Amniotic epithelial cell (primary cell): ENCODE results near the gene TCEA2.
"Not testable (repeated sequence)": the region's sequence is repeated elsewhere in the genome, so short reads cannot be mapped to it uniquely, and the experiment has no call there.

ENCODE experiments used
- DNase-seq: peaks from one replicate; pipeline ENCODE4 v3.0.0-alpha.2; 2010; ENCODE audit warnings: low read depth

The TCEA2 gene

DNA sequence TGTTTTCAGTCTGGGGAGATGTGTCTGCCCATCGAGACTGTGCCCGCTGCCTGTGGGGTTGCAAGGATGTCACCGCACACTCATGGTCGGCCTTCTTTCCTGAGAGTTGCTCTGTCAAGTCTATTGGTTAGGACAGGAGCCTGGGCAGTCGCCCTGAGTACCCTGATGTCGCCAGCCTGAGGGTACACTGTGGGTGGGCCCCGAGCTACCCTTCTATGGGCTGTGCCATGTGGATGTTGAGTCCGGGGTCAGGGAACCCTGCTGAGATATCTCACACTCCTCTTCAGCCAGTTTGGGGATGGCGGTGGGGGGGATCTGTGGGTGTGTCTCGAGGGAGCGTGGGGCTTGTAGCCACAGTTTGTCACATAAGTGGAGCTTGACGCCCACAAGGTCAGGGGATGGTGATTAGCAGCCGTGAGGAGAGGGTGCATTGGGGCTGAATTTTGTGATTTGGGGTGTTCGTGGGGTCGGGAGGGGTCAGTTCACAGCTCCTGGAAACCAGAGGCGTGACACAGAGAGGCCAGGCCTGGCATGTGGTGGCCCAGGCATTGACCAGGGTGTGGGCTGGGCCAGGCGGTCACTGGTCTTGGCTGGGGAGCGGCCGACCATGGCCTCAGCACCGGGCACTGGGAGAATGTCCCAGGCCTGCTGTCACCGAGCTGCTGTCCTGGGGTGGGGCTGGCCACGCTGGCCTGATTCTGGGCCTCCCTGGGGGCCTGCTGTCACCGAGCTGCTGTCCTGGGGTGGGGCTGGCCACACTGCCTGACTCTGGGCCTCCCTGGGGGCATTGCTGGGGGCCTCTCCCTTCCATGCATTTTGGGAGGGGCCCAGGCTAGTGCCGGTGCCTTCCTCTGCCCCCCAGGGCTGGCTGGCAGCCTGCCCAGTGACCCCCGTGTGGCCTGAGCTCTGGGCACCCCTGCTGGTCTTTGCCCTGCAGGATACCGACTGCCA is 46.0 kb downstream of the TCEA2 start:
- no peak for DNase-seq

DNA sequence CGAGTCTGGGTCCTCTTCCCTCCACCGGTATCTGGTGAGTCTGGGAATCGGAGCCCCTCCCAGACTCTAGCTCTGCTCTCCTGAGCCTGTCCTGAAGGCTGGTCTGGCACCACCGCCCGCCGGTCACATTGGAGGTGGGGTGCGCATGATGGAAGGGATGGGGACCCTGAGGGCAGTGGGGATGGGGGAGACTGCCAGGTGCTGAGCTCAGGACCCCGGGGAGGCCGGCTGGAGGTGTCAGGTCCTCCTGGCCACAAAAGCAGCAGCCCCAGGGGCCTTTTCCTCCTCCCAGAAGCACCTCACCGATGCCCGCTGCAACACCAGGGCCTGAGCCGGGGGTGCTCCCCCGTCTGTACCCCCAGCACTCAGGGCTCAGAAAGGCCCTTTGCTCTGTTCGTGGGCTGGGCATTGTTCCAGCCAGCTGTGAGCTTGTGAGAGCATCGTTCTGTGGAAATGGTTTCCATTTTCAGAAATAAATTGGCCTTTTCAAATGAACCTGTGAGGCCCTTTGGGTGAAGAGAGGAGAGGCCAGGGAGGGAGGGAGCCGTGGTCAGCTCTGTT is 46.9 kb downstream of the TCEA2 start:
- no peak for DNase-seq

DNA sequence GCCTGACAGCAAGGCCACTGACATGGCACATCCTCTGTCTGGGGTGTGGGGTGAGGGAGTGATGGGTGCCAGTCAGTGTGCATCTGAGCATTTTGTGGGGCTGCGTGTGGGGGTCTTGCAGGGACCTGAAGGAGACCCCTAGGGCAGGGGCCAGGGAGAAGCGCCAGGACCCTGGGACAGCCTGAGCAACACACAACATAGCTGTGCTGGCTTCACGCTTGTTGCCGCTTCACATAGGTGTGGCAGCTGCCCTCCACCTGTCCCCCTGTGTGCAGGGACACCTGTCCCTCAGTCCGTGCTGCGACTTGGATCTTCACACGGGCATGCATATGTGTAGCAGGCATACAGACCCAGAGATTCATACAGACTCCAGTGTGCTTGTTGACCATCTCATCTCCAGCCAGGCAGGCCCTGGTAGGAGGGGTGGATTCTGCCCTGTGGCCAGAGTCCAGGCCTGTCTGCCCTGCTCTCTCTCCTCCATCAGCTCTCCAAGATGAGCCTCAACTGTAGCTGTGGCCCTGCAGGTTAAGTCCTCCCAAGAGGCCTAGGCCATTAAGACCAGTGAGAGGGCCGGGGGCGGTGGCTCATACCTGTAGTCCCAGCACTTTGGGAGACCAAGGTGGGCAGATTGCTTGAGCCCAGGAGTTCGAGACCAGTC is 47.5 kb downstream of the TCEA2 start:
- no peak for DNase-seq

DNA sequence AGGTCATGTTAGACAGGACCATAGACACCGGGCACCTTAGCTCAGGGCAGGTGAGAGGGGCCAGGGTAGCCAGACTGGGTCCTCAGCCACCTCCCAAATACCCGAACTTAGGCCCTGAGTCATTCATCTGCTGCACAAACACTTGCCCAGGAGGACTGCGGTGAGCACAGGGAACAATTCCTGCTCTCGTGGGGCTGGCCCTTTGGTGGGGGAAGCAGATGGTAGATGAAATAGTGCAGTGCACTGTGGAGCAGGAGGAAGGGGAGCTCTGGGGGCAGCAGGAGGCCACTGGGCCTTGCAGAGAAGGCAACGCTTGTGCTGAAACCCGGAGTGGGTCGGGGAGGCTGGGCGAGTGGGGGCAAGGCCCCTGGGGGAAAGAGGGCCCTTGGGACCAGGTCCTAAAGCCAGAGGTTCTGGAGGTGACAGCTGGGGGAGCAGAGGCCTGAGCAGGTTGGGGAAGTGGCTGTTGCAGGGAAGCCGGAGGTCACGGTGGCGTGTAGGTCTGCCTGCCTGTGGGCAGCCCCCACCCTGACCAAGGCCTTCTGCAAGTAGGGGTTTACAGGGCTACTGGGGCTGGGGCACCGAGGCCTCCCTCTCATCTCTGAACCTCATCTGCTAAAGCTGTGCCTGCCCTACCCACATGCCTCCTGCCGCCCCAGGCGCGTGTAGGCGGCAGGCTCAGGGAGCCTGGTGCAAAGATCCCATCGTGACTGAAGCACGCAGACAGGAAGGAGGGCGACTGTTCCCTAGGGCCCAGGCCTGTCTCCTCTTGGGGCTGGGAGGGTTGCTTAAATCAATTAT is 49.0 kb downstream of the TCEA2 start:
- DNase-seq = no peak

DNA sequence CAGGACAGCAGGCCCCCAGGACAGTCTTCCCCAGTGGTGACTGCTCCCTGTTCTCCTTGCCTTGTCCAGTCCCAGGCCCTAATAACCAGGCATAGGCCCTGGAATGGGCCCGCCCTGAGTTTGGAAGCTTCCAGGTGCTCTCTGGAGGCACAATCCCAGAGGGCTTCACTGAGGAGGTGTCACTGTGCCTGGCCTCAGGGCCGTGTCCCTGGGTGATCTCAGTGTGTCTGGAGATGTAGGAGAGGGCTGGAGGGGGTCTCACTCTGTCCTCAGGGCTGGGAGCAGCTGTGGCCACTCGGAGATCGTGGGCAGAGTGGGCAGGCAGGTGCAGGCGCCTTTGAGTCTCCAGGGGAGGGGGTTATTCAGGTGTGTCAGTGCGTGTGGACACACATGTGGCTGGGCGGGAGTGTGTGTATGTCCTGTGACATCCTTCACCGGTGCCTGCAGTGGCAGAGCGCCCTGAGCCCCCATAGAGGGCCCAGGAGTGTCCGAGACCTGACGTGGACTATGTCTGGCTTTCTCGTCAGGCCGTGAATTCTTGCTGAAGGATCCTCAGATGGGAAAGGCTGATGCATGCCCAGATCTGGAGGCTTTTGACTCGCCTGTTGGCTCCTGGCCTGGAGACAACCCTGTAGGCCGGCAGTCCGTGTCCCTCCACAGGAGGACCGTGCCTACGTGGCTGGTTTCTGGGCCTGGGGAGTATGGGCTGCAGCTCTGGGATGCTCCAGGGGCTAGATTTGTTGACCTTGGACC is 49.9 kb downstream of the TCEA2 start:
- no peak for DNase-seq

DNA sequence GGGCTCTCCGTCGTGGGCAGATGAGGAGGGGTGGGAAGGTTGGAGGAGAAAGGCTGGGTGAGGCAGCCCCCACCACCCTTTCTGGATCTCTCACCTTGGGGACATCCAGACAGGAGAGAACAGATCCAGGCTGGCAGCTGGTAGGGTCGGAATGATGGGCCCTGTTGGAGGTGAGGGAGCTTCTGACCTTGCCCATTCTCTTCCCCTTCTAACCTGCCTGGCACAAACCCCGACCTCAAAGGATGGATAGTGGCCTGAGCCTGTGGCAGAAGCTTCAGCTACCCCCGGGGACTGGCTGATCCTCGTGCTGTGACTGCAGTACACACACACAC is 50.4 kb downstream of the TCEA2 start:
- DNase-seq = no peak

DNA sequence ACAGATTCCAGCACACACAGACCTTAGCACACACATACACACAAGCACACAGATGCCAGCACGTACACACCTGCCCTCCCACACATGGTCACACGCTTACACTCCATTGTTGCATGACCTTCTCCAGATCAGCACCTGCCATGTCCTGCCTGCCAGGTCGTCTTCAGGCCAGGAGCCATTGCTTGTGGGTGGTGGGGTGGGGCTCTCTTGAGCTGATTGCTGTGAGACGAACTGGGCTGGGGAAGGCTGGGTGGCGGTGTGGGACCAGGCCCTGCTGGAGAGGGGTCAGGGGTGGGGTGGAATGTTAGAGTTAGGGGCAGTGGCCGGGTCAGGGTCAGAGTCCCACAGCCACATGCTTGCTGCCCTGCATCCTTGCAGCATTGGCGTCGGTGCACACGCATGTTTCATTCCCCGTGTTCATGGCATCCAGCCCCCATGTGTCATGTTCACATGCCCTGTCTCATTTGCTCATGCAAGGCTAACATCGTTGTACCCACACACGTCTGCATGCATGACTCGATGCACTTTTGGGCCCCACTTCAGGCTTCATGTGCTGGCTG is 50.9 kb downstream of the TCEA2 start:
- no peak for DNase-seq

DNA sequence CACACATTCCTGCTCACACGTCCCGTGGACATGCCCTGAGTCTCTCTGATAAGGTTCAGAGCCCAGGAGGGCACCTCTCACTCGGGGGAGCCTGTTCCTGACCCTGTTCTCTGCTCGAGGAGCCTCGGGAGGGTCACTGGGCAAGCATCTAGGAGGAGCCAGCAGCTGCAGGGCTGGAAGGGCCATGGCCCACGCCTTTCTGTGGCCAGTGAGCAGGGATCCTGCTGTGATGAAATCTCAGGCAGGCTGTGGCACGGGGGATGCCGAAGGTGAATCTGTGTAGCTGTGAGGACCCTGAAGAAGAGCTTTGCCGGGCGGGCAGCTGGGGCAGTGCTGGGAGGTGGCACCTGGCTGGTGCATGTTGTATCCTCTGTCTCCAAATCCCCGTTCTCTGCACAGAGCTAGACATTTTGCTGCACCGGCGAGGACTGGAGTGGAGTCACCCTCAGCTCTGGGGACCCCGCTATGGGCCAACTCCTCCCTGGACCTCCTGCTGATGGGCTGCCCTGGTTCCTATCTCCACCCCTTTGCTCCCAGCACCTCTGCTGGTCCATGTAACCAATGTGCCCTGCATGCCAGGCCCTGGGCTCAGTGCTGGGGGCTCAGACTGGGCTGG is 51.5 kb downstream of the TCEA2 start:
- DNase-seq = no peak

DNA sequence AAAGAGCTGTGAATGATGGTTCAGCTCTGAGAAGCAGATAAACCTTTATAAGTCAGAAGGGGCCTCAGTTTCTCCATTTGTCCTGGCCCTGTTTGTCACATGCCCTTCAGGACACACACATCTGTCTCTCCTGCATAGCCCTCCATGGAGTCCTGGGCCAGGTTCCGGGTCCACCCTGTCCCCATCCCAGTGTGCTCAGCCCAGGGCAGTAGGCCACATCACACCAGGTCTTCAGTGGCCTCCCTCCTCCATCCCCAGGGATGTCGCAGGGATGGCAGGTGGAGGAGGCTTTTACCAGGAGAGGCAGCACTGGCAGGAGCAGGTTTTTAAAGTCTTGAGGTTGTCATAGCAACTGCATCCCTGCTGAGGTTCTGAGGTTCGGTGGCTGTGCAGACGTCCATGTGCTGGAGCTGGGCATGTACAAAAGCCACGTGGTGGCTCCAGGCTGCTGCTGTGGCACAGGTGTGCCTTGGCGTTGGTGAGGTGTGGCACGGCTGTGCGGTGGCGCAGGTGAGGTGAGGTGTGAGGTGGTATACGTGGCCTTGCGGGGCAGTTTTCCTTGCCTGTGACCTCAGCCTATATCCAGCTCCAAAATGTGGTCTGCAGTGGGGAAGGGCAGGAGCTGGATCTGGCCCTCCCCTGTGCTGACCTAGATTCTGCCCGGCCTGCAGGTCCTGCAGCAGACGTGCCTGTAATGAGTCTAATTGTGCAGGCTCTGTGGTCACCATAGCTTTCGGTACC is 52.3 kb downstream of the TCEA2 start:
- no peak for DNase-seq

DNA sequence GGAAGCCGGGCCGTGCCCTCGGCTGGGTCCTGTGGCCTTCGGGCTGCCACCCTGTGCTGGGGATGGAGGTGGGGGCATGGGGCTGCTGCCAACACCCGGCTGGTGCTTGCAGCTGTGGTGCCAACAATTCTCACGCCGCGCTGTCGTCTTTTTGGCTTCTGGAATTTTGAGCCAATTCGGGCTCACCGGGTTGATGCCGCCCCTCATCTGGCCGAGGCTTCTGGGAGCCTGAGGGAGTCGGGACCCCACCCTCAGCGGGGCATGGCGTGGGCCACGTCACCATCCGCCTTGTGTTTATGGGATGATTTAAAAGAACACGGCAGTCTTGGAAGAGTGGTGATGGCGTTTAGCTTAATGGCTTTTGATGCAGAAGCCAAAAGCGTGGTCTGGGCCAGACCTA is 53.0 kb downstream of the TCEA2 start:
- no peak for DNase-seq

DNA sequence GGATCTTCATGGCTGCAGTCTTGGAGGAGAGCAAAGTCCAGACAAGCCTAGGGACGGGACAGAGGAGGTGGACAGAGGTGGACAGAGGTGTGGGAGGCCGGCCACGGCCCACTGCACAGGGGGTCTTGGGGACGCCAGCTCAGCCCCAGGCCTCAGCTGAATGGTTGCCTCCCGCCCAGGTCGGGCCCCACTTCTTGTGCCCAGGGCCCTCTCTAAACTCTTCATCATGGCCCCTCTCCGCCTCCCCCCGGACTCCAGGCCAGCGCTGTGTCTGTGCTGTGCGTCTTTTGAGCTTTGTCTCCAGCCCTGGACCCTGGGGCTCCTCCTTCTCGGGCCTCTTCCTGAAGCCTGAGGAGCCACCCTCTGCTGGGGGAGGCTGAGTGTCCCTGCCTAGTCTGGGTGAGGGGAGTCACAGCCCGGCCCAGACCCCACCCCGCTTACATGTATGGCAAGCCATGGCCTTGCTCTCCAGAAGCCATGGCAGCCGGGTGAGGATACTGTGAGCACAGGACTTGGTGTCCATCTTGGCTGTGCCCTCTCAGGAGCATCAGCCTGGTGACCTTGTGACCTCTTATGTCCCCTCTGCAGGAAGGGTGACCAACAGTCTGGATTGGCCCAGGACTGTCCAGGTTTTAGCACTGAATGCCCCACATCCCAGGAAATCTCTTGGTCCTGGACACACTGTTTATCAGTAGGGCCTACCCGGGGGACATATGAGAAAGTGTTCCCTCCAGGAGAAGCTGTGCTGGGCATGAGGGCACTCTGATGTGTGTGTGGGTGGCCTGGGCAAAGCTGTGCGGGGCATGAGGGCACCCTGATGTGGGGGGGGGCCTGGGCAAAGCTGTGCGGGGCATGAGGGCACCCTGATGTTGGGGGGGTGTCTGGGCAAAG is 53.8 kb downstream of the TCEA2 start:
- no peak for DNase-seq

DNA sequence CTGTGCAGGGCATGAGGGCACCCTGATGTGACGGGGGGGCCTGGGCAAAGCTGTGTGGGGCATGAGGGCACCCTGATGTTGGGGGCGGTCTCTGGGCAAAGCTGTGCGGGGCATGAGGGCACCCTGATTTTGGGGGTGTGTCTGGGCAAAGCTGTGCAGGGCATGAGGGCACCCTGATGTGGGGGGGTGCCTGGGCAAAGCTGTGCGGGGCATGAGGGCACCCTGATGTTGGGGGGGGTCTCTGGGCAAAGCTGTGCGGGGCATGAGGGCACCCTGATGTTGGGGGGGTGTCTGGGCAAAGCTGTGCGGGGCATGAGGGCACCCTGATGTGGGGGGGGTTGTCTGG is 54.4 kb downstream of the TCEA2 start:
- DNase-seq = not testable (repeated sequence)

DNA sequence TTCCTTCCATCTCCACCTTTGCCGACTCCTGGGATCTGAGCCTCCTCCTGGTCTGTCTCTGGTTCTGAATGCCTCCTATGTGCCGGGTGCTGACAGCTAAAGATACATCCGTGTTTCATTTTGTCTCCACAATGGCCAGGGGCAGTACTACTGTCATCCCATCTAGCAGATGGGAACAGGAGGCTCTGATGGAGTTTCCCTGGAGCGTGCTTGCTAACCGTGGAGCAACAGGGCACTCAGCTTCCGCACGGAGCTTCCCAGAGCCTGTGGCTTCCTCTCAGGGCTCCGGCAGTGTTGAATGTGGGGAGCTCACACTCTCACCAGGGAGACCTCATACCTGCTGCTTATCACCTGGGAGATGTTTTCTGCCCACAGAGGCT is 56.3 kb downstream of the TCEA2 start:
- no peak for DNase-seq

DNA sequence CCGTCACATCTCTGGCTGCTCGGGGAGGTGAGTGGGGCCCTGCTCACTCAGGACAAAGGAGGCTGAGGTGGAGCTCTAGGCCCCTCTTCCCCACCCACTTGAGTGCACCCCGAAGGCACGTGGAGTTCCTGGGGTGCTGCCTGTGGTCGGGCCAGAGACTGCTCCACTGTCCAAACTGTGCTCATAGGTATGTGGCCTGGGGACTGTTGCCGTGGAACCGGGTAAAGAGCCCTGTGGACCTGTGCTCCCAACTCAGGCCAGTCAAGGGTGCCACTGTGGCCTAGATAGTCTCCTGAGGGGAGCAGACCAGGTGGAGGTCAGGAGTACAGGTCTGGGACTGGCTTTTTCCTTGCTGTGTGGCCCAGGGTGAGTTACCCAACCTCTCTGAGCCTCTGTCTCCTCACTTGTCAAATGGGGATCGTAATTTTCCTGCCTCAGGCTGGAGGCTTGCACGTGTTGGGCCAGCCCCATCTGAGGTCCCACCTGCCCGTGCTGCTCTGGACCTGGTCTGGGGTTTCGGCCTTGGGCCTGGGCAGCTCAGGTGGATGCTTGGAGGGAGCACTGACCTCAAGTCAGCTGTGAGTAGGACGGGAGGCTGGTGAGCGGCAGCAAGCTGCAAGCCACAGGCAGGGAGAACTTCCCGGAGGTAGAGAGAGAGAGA is 56.8 kb downstream of the TCEA2 start:
- DNase-seq = no peak

DNA sequence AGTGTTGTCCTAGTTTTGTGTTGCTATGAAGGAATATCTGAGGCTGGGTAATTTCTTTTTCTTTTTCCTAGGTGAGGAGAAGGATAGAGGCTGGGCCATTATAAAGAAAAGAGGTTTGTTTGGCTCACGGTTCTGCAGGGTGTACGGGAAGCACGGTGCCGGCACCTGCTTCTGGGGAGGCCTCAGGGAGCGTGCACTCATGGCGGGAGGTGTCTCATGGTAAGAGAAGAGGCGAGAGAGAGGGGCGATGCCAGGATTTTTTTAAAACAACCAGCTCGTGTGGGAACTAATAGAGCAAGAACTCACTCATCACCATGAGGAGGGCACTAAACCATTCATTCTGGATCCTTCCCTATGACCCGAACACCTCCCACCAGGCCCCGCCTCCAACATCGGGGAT is 58.6 kb downstream of the TCEA2 start:
- DNase-seq = no peak
